Ovary (tissue), 9 donors: ENCODE measurements around the gene UXS1. TPM values are rescaled to one million over a fixed set of nuclear protein-coding genes. Genes with fewer than 3 reads are reported as not detected.

Experiments
- DNase-seq, 5 donors: peaks; one replicate each; pipeline ENCODE4 v3.0.0-alpha.2; 2019 to 2020
- H3K27ac ChIP-seq, 2 donors: fragments of 200-600 bp; one replicate each; pipeline versions ENCODE4 v1.5.1 to v1.8.0; 2019 to 2022
- H3K27me3 ChIP-seq: fragments of 200-600 bp; one replicate; pipeline ENCODE4 v1.8.0; 2022
- H3K36me3 ChIP-seq: fragments of 200-600 bp; sonication (generic); one replicate; pipeline ENCODE4 v1.5.1; 2019
- H3K4me1 ChIP-seq: one replicate; pipeline ENCODE4 v1.8.1; 2013; ENCODE audit warnings: mild to moderate bottlenecking, moderate library complexity; ENCODE audit not compliant: insufficient read depth
- H3K4me3 ChIP-seq: fragments of 200-600 bp; sonication (generic); one replicate; pipeline ENCODE4 v1.5.1; 2017
- H3K9me3 ChIP-seq, 2 donors: fragments of 200-600 bp in 1 of 2; sonication (generic) in 1 of 2; one replicate each; pipeline versions ENCODE4 v1.5.1 to v1.8.1; 2013 to 2019; ENCODE audit warnings: mild to moderate bottlenecking in 1 of 2, moderate library complexity in 1 of 2
- CTCF ChIP-seq, 3 donors: fragments of 450-650 bp in 2 of 3; fragments of 200-600 bp in 1 of 3; IDR thresholded peaks; one replicate each; pipeline versions ENCODE4 v1.5.1 to v1.8.0; 2016 to 2022; ENCODE audit warnings: antibody characterized with exemption in 3 of 3, mild to moderate bottlenecking in 1 of 3
- EP300 ChIP-seq: sonication (generic); formaldehyde crosslinking; IDR thresholded peaks from one replicate; pipeline ENCODE4 v1.6.1; 2017; ENCODE audit warnings: antibody characterized with exemption
- POLR2A ChIP-seq: fragments of 450-650 bp; IDR thresholded peaks from one replicate; pipeline ENCODE4 v1.6.1; 2017; ENCODE audit warnings: antibody characterized with exemption, mild to moderate bottlenecking, moderate library complexity
- WGBS, 3 donors: extraction: QIAGEN DNeasy Blood & Tissue Kit in 1 of 3; methylation state at CpG; one replicate each; pipeline versions ENCODE4 v1.1.5 to v1.1.7; 2013 to 2017; 5-methylcytosine and 5-hydroxymethylcytosine counted together
- intact Hi-C, 4 donors: fragments of 100-400 bp; cut with DNase I; formaldehyde crosslinking; loops; one replicate each; pipeline versions ENCODE4 v1.11.0 to v1.15.1; 2022 to 2023
- polyA plus RNA-seq, 2 donors: library from polyadenylated mRNA; stranded (reverse); fragments of 200-250 nt in 1 of 2; fragments of 350-450 nt in 1 of 2; fragmentation: Illumina TruSeq in 1 of 2; extraction: RNeasy Lipid Tissue Mini Kit (QIAGEN cat#74804) in 1 of 2; gene quantifications; one replicate each; pipeline ENCODE4 v1.2.3, GENCODE V29; 2013 to 2014
- total RNA-seq, 7 donors: library from RNA; depleted of rRNA in 2 of 7; stranded (reverse); fragments of >200 nt in 2 of 7; fragmentation: NEBNext Ultra II Directional in 3 of 7; extraction: Animal tissue kit (Norgen Biotek cat#: 25700) in 3 of 7; gene quantifications; one replicate each; pipeline versions ENCODE4 v1.1.0 to v1.2.4, GENCODE V29; 2016 to 2023
- donor health status: DM: no; HTN: no; CAD: no; lungs with moderate emphysema.
- donor health status: DM: no; HTN: no; CAD: no.
- donor health status: Bipolar disorder and iron deficiency.
- donor health status: DM: yes; HTN: yes; CAD: no.
- donor health status: DM: no; HTN: no; CAD: no.
- donor health status: DM: yes; HTN: yes; CAD: no.

The UXS1 gene
- total and polyA plus RNA-seq, 9 donors = 23.9 to 70.8 (median 27.7) TPM

GRCh38 chr2:106115250-106115649 is 78.9 kb downstream of the UXS1 start:
- TF ChIP-seq EP300 (no peak), CTCF (IDR thresholded peaks at IDR 0.05) (no peak), POLR2A (no peak)
- 91 to 100% (median 94%) methylated on average over 2 of the region's 2 CpGs for WGBS, 3 donors
- Histone ChIP-seq H3K4me3 (no peak overlapping the region), H3K36me3 (no peaks in the 10 kb centered on the region), H3K27ac (no peak overlapping the region), H3K4me1 (no peaks in the 10 kb centered on the region), H3K9me3 (no peaks in the 10 kb centered on the region), H3K27me3 (no peaks in the 10 kb centered on the region)
- intact Hi-C loops = no loop called here
- no peak for DNase-seq

- no peak for TF ChIP-seq EP300
- no peak for TF ChIP-seq POLR2A
- TF ChIP-seq CTCF (IDR thresholded peaks at IDR 0.05) = no peak
- Histone ChIP-seq H3K36me3 (no peaks in the 10 kb centered on the region), H3K4me1 (no peaks in the 10 kb centered on the region), H3K27me3 (no peaks in the 10 kb centered on the region), H3K27ac (no peak overlapping the region), H3K4me3 (no peak overlapping the region), H3K9me3 (no peaks in the 10 kb centered on the region)
- 83 to 85% (median 85%) methylated on average over 4 of the region's 4 CpGs for WGBS, 3 donors
- intact Hi-C loops = no loop called here
- DNase-seq = no peak
These were observed 79.9 kb downstream of the UXS1 start for GRCh38 chr2:106114166-106114565.

GRCh38 chr2:106113361-106113966 is 80.6 kb downstream of the UXS1 start:
- intact Hi-C loops = no loop called here
- no peak overlapping the region for H3K27ac ChIP-seq
- H3K4me1 ChIP-seq = peaks cover 1% of the 10 kb centered on the region
- no peak for DNase-seq
- H3K9me3 ChIP-seq = no peaks in the 10 kb centered on the region
- 93 to 95% (median 93%) methylated on average over 13 of the region's 13 CpGs for WGBS, 3 donors
- no peaks in the 10 kb centered on the region for H3K27me3 ChIP-seq
- TF ChIP-seq EP300 (no peak), CTCF (IDR thresholded peaks at IDR 0.05) (no peak), POLR2A (no peak)
- H3K4me3 ChIP-seq = no peak overlapping the region
- no peaks in the 10 kb centered on the region for H3K36me3 ChIP-seq

GRCh38 chr2:106111882-106112571 is 82.1 kb downstream of the UXS1 start:
- Histone ChIP-seq H3K27me3 (no peaks in the 10 kb centered on the region), H3K36me3 (no peaks in the 10 kb centered on the region), H3K27ac (no peak overlapping the region), H3K4me1 (peaks cover 5% of the 10 kb centered on the region), H3K4me3 (no peak overlapping the region), H3K9me3 (no peaks in the 10 kb centered on the region)
- 94 to 95% (median 94%) methylated on average over 11 to 14 of the region's 14 CpGs for WGBS, 3 donors
- intact Hi-C loops = no loop called here
- TF ChIP-seq POLR2A (no peak), EP300 (no peak), CTCF (IDR thresholded peaks at IDR 0.05) (no peak)
- DNase-seq = no peak
